NCI-H2227 (cell line): Measurements from ENCODE around the gene BFSP1.
A peak's percentile ranks its signal among the peaks of the same experiment; 100 is the strongest.

Source experiments
- DNase-seq: peaks from one replicate; lab custom pipeline; 2025; ENCODE audit not compliant: unreplicated experiment; lab: John Stamatoyannopoulos, UW

BFSP1 gene

DNA sequence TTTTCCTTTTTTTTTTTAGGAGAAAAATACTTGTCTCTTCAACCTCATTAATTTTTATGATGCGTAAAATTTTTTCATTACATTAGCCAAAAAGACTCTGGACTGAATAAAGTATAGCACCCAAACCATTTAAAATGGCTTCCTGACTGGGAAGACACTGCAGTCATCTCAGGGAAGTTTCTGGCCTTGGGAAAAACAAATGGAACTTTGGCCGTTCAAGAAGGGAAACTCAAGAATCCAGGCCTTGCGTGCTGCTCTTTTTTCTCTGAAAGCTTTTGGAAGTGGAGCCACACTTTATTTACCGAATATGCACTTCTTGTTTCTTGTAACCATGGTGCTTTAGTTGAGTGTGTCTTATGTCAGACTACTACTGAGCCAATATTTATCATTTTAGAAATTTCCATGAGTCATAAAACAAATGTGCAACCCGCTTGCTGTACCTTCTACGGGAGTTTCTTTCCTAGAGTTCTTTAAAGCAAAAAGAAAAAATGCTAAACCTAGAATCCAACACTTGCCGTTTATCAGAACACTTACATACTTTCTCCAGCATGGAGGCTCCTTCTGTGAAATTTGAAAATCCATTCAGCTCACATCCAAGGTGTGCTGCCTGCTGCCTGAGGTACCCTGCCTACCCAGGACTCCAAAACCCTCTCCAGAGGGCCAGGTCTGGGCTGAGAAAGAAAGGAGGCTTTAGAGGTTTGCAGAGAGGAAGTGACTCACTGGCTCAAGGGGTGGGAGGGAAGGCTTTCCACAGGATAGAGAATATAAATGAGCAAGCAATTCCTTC is 27.2 kb upstream of the BFSP1 start:
- DNase-seq, result no peak

- no peak for DNase-seq
These were observed 26.5 kb upstream of the BFSP1 start for GRCh38 chr20:17557675-17558006.

GRCh38 chr20:17556837-17557674 is 25.9 kb upstream of the BFSP1 start:
- no peak for DNase-seq

- no peak for DNase-seq
These were observed 23.9 kb upstream of the BFSP1 start for GRCh38 chr20:17555106-17555505.

DNA sequence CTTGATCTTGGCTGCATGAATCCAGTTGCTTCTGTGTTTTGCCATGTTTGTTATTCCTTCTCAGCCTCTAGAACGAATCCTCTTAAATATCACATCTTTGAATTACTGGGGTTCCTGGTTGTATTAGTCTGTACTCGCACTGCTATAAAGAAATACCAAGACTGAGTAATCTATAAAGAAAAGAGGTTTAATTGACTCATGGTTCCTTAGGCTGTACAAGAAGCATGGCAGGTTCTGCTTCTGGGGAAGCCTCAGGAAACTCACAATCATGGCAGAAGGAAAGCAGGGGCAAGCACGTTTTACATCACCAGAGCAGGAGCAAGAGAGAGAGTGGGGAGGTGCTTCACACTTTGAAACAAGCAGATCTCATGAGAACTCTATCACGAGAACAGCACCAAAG is 18.0 kb upstream of the BFSP1 start:
- no peak for DNase-seq

DNA sequence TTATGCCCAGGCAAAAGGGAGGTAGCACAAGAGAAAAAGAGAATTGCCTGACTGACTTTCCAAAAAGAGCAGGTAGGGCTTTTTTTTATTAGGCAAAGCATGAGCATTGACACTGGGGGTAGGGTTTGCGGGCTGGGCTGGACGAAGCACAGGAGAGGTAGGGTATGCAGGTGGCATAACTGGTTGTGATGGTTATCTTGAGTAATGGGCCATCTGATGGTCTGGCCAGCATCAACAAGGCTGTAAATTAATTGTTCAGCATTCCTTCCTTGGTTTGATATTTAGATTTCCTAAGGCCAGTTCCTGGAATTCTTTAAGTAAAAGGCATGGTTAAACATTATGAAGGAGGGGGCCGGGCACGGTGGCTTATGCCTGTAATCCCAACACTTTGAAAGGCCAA is 13.9 kb upstream of the BFSP1 start:
- no peak for DNase-seq

- no peak for DNase-seq
These were observed 12.5 kb upstream of the BFSP1 start for GRCh38 chr20:17543531-17544131.

DNA sequence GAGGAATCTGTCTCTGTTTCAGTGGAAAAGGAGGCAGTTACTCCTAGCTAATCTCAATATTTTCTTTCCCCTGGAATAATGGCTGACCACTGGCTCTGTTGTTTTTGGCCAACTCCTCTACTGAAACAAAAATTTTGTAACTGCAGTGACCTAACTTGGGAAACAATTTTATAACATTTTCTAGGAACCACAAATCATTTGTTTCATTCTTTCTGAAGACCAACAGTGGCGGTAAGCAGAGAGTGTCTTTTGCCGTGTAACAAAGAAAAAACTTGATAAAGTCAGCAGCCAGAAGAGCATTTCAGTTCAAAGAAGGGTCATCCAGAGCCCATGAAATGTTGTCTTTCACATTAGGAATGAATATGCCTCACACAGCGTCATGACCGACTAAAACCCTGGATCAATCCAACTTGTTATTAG is 11.8 kb upstream of the BFSP1 start:
- DNase-seq, result no peak

GRCh38 chr20:17542481-17542880 is 11.3 kb upstream of the BFSP1 start:
- DNase-seq, result no peak

- no peak for DNase-seq
These were observed 10.8 kb upstream of the BFSP1 start for GRCh38 chr20:17541996-17542395.

DNA sequence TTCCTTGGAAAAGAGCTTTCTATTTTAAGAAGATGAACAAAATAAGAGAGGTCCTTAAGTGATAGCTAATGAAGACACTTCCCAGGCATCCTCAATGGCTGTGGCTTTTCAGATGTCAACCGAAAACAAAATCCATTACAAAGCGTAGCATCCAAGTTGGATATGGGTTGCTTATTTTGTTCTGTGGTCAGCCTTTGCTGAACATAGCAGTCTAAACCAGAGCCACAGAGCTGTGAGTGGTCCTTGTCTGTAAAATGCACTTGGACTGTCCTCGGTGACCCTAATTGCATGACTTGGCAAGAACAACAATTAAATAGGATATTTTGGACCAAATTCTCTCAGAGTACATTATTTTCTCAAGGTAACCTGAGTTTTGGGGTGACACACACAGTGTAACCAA is 10.4 kb upstream of the BFSP1 start:
- no peak for DNase-seq

DNA sequence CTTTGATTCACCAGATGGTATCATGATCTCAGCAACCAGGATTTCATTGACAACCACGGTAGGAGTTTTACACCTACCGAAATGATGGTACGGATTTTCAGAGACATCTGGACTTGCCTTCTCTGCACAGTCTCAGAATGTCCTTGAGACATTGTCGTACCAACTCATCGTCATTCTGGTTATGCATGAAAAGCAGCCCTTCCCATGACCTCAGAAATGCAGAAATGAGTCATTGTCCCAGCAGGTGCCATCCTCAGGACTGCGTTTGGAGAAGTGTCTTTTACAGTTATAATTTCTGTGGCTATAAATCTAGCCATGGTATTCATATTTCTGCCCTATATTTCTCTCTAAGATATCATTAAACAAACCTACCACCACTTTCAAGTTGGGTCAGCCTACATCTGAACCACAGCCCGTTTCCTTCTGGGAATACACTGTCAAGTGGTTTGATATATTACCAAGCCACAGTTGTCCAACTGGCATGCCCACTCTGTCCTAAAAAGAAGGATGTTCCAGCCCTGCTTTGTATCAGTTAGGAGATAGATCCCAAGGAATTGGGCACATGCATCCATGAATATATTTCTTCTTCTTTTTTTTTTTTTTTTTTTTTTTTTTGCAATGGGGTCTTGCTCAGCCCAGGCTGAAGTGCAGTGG is 7.5 kb upstream of the BFSP1 start:
- DNase-seq, result peak; percentile 29

- DNase-seq, result no peak
These were observed 6.8 kb upstream of the BFSP1 start for GRCh38 chr20:17537959-17538358.

DNA sequence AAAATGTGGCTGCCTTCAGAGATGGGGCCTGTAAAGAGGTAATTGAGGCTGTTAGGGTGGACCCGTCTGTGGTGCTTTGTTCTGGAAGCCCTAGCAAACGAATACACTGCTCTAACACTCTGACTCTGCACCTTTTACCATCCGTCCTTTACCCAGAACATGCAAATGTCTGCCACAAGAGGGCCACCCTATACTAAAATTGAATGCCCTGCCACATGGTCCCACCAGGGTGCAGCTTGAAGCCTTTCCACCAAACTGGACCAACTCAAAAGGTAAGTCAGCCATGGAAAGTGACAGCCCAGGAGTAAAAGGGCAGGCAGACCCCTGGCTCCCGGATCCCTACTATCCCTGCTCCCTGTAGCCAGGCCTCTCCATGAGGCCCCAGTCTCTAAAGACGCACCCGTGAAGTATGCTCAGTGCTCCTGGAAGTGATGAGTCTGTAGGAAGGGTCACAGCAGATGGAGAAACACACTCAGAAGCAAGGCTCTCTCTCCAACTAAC is 5.8 kb upstream of the BFSP1 start:
- peak; percentile 56 for DNase-seq

DNA sequence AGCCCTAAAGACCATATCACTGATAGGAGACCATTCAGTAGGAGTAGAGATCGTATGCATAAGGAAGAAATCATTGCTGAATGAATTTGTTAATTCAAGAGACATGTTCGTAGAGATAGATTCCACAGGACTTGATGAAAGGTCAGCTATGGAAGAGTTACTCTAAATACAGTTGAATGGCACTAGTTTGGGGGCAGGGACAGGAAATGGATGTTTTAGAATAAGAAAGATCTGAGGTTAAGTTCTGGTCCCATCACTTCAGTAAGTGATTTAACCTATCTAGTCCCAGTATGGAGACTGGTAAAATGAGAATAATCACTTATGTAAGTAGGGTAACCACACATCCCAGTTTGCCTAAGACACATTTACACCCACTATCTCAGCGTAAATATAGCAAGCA is 2.9 kb upstream of the BFSP1 start:
- DNase-seq, result no peak

GRCh38 chr20:17533396-17533795 is 2.2 kb upstream of the BFSP1 start:
- peak; percentile 40 for DNase-seq

GRCh38 chr20:17531665-17532025 is 466 bp upstream of the BFSP1 start:
- peak; percentile 31 for DNase-seq

- no peak for DNase-seq
These were observed 1.0 kb downstream of the BFSP1 start for GRCh38 chr20:17530153-17530552.

DNA sequence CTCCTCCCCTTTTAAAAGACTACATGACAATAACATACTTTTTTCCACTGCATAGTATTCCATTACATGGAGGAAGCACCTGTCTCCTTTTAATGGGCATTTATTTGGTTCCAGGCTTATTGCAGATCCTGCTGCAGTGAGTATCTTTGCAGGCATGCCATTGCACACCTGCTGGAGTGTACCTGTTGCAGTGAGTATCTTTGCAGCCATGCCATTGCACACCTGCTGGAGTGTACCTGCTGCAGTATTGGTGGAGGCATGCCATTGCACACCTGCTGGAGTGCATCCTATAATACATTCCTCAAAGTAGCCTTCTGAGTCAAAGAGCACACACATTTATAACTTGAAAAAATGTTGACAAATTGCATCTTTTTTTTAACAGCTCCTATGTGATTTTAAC is 1.6 kb downstream of the BFSP1 start:
- DNase-seq, result no peak

GRCh38 chr20:17525650-17526049 is 5.5 kb downstream of the BFSP1 start:
- DNase-seq, result peak; percentile 58

DNA sequence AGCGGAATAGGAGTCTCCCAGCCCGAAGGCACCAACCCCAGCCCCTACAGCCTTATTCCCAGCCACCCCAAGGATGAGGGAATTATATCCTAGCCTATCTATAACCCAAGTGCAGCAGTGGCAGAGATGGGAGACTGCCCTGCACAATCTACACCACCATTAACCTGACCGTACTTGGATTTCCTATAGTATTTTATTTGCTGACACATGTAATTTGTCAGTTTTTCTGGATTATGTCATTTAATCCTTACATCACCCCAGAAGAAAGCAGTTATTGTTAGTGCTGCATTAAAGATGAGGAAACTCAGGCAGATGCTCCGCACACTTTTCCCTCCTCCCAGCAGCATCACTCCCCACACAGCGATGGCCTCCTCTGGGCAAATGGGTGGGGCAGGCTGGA is 6.0 kb downstream of the BFSP1 start:
- no peak for DNase-seq
